Osteoblast (primary cell): Measurements from ENCODE around the gene NTM. TPM values are rescaled to one million over a fixed set of nuclear protein-coding genes. Genes with fewer than 3 reads are reported as not detected.

Experiments used
- DNase-seq: peaks from one replicate; pipeline ENCODE4 v3.0.0; 2011; ENCODE audit warnings: low spot score, mixed read lengths; ENCODE audit not compliant: insufficient read length; ENCODE audit errors: missing footprints
- H2AFZ ChIP-seq: 2 replicates; pipeline ENCODE4 v1.6.0; 2011; ENCODE audit warnings: mild to moderate bottlenecking, low read length
- H3K27ac ChIP-seq: 2 replicates; pipeline ENCODE4 v1.5.1; 2011; ENCODE audit warnings: mild to moderate bottlenecking, low read depth, low read length, moderate library complexity
- H3K27me3 ChIP-seq: 2 replicates; pipeline ENCODE4 v1.6.0; 2012; ENCODE audit warnings: mild to moderate bottlenecking, control low read depth, inconsistent platforms, low read length, moderate library complexity; ENCODE audit not compliant: insufficient read depth
- H3K36me3 ChIP-seq: 2 replicates; pipeline ENCODE4 v1.5.1; 2011; ENCODE audit warnings: mild to moderate bottlenecking, low read length, control low read depth, moderate library complexity; ENCODE audit not compliant: insufficient read depth
- H3K4me1 ChIP-seq: 2 replicates; pipeline ENCODE4 v1.5.1; 2011; ENCODE audit warnings: mild to moderate bottlenecking, low read length, control low read depth, moderate library complexity; ENCODE audit not compliant: insufficient read depth
- H3K4me2 ChIP-seq: 2 replicates; pipeline ENCODE4 v1.6.0; 2011; ENCODE audit warnings: mild to moderate bottlenecking, low read length; ENCODE audit not compliant: insufficient read depth
- H3K4me3 ChIP-seq: fragments of 200-600 bp; sonication (generic); 3 replicates; pipeline ENCODE4 v1.5.1; 2012; ENCODE audit warnings: mild to moderate bottlenecking, low read length, inconsistent platforms; ENCODE audit not compliant: insufficient read depth
- H3K79me2 ChIP-seq: 2 replicates; pipeline ENCODE4 v1.6.0; 2012; ENCODE audit warnings: mild to moderate bottlenecking, low read length, control low read depth, inconsistent platforms; ENCODE audit not compliant: insufficient read depth
- H3K9me3 ChIP-seq: 2 replicates; pipeline ENCODE4 v1.5.1; 2011; ENCODE audit warnings: low read depth, low read length, control low read depth
- H4K20me1 ChIP-seq: 2 replicates; pipeline ENCODE4 v1.6.0; 2012; ENCODE audit warnings: mild to moderate bottlenecking, low read length, control low read depth; ENCODE audit not compliant: insufficient read depth
- total RNA-seq: library from RNA; depleted of rRNA; stranded (reverse); fragments of >200 nt; gene quantifications from 2 replicates; pipeline ENCODE4 v1.2.3, GENCODE V29; 2012
- TF ChIP-seq, protein P1 (sequence below): IDR thresholded peaks from 2 replicates; pipeline ENCODE4 v1.5.1; 2011; ENCODE audit warnings: mild to moderate bottlenecking, low read depth, low read length, moderate library complexity; ENCODE audit errors: extremely low read depth

Gene NTM
- total RNA-seq, 1 donor = 48.1 TPM

DNA sequence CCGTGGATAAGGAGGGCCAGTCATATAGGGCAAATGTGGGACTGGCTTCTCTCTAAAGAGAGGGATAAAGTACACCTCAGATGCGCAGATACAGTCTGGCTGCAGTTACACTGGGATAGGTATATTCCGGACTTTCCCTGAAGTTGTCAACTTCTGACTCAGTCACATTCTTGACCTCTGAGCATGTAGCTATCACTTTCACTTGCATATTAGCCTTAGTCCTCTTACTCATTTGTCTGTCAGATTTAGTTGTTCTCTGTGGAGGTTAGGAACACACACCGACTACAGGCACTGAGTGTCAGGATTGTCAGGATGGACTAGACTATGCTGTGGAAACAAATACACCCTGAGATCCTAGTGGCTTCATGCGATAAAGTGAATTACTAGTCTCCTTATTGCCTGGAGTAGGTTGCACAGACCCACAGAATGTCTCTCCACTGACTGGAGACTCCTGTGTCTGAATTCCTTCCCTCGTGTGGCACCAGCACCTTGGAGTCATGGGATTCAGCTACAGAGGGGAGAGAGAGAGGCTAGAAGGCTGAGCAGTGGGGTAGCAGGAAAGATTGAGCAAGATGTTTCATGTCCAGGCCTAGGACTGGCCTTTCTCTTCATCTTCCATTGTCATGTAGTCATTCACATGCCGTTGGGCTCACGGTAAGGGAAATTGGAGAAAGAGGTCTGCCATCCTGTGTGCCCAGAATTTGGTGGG is 654.3 kb downstream of the NTM start:
- Histone ChIP-seq H3K4me1 (peaks cover 53% of the 10 kb centered on the region), H3K9me3 (no peaks in the 10 kb centered on the region), H3K27me3 (no peaks in the 10 kb centered on the region), H2AFZ (no peak overlapping the region), H4K20me1 (no peaks in the 10 kb centered on the region), H3K36me3 (no peaks in the 10 kb centered on the region), H3K4me3 (peak overlapping the region; percentile 9), H3K79me2 (peaks cover 76% of the 10 kb centered on the region), H3K27ac (peak overlapping the region; percentile 87), H3K4me2 (peak overlapping the region; percentile 68)
- DNase-seq = peak; percentile 87
- TF ChIP-seq, protein P1, sequence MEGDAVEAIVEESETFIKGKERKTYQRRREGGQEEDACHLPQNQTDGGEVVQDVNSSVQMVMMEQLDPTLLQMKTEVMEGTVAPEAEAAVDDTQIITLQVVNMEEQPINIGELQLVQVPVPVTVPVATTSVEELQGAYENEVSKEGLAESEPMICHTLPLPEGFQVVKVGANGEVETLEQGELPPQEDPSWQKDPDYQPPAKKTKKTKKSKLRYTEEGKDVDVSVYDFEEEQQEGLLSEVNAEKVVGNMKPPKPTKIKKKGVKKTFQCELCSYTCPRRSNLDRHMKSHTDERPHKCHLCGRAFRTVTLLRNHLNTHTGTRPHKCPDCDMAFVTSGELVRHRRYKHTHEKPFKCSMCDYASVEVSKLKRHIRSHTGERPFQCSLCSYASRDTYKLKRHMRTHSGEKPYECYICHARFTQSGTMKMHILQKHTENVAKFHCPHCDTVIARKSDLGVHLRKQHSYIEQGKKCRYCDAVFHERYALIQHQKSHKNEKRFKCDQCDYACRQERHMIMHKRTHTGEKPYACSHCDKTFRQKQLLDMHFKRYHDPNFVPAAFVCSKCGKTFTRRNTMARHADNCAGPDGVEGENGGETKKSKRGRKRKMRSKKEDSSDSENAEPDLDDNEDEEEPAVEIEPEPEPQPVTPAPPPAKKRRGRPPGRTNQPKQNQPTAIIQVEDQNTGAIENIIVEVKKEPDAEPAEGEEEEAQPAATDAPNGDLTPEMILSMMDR = no peak

DNA sequence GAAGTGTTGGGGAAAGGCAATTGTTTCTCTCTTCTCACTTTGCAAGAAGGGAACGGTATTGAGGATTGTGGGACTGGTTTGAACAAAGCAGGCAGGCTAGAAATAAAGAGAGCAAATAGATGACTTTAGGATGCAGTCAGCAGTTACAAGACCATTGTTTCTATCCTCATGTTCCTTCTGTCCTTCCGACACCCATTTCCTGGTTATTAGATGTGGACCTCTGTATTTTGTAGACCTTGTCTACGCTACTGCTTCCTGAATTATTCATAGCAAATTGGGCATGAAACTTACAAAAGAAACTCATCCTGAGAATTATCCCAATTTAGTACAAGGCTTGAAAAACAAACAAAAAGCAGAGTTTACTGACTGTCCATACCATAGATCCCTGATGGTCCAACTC is 656.3 kb downstream of the NTM start:
- peaks cover 72% of the 10 kb centered on the region for H3K4me1 ChIP-seq
- H4K20me1 ChIP-seq = no peaks in the 10 kb centered on the region
- H3K4me2 ChIP-seq = no peak overlapping the region
- no peaks in the 10 kb centered on the region for H3K36me3 ChIP-seq
- DNase-seq = no peak
- TF ChIP-seq, protein P1 = no peak
- no peaks in the 10 kb centered on the region for H3K27me3 ChIP-seq
- no peak overlapping the region for H3K4me3 ChIP-seq
- peaks cover 82% of the 10 kb centered on the region for H3K79me2 ChIP-seq
- H3K27ac ChIP-seq = no peak overlapping the region
- no peak overlapping the region for H2AFZ ChIP-seq
- H3K9me3 ChIP-seq = no peaks in the 10 kb centered on the region

DNA sequence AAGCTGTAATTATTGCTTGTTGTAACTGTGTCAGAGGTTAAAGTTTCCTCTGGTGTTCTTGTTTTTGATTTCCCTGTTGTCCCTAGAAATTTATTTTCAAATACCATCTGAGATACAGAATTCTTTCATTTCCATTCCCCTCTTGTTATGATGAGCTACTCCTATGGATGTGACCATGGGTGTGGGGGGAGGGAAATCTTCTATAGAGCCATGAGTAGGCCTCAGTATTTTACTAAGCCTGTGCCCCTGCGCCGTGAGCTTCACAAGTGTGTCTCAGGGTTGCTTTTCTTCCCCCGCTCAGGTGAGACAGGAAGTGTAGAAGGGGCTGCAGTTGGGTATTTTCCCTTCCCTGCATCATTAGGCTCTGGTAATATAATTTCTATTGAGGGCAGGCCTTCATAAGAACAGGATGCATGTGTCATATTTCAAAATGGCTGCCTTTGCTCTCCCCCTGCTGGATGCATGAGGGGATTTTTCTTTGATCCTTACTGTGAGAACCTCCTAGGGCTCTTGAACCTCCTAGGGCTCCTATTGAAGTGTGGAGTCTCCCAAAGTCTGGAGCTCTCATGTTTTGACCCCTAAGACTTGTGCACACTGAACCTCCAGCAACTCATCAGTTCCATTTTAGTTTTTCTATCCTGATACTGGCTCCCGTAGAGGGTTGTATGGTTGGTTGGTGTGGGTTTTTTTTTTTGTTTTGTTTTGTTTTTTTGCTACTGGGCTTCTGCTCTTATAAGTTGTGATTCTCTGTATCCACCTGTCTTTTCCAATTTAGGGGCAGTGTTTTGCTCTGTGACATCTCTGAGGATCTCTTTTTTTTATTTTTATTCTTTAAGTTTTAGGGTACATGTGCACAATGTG is 658.2 kb downstream of the NTM start:
- no peaks in the 10 kb centered on the region for H3K9me3 ChIP-seq
- no peaks in the 10 kb centered on the region for H4K20me1 ChIP-seq
- no peaks in the 10 kb centered on the region for H3K27me3 ChIP-seq
- DNase-seq = no peak
- H3K36me3 ChIP-seq = no peaks in the 10 kb centered on the region
- H2AFZ ChIP-seq = peak overlapping the region; percentile 30
- H3K4me1 ChIP-seq = peaks cover 77% of the 10 kb centered on the region
- H3K4me2 ChIP-seq = no peak overlapping the region
- peak overlapping the region; percentile 61 for H3K27ac ChIP-seq
- H3K79me2 ChIP-seq = peaks cover 81% of the 10 kb centered on the region
- no peak overlapping the region for H3K4me3 ChIP-seq
- TF ChIP-seq, protein P1 = peak; percentile 75

DNA sequence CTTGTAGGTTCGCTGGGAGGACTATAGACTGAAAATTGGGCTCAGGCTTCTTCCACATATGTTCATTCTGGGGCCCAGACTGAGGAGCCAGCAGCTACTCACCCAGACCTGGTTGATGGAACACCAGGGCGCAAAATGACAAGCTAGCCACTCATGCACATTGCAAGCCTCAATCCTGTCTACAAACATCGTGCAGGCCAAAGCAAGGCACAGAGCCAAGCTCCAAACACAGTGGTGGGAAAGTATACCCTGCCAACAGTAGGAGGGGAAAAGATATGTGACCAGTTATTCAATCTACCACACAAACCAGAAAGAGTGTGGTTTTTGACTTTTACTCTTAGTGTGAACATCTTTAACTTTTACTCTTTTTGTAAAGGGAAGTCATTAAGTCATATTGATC is 660.5 kb downstream of the NTM start:
- H4K20me1 ChIP-seq = no peaks in the 10 kb centered on the region
- H3K9me3 ChIP-seq = no peaks in the 10 kb centered on the region
- peak overlapping the region; percentile 75 for H3K27ac ChIP-seq
- H3K4me1 ChIP-seq = peaks cover 60% of the 10 kb centered on the region
- H3K27me3 ChIP-seq = no peaks in the 10 kb centered on the region
- H2AFZ ChIP-seq = no peak overlapping the region
- TF ChIP-seq, protein P1 = no peak
- no peaks in the 10 kb centered on the region for H3K36me3 ChIP-seq
- H3K79me2 ChIP-seq = peaks cover 84% of the 10 kb centered on the region
- H3K4me3 ChIP-seq = no peak overlapping the region
- no peak for DNase-seq
- H3K4me2 ChIP-seq = no peak overlapping the region
